GM19238 (cell line): ENCODE measurements around the gene ANO9.

Source experiments
- DNase-seq: peaks from one replicate; pipeline ENCODE4 v3.0.0; 2011; ENCODE audit warnings: low spot score; ENCODE audit not compliant: insufficient read length

Gene ANO9

GRCh38 chr11:371051-371450, 70.8 kb downstream of the ANO9 start:
- DNase-seq: no peak

GRCh38 chr11:370070-370941, 71.5 kb downstream of the ANO9 start:
- DNase-seq: no peak

DNA sequence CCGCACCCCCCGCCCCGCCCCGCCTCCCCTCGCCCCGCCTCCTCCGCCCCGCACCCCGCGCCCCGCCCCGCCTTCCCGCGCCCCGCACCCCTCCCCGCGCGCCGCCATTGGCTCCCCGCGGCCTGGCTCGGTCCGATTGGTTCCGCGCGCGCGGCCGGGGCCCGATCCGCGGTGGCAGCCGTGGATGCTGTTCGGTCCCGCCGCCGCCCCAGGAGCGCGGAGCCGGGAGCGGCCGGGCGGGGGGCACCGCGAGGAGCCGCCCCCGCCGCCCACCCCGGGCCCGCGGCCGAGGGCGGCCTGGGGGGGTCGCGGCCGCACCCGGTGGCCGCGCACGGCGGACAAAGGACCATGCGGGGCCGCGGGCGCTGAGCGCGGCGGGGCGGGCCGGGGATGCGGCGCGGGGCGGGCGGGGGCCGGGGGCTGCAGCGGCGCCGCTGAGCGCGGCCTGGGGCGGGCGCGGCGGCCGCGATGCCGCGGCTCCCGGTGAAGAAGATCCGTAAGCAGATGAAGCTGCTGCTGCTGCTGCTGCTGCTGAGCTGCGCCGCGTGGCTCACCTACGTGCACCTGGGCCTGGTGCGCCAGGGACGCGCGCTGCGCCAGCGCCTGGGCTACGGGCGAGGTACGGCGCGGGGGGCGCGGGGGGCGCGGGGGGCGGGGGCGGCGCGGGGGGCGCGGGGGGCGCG, 72.3 kb downstream of the ANO9 start, which contains the start of gene B4GALNT4:
Gene B4GALNT4, plus strand, starts transcription at position 164 of the 683 bp plus-strand sequence. Its CDS starts 305 bp downstream, at position 469.
- DNase-seq: no peak

DNA sequence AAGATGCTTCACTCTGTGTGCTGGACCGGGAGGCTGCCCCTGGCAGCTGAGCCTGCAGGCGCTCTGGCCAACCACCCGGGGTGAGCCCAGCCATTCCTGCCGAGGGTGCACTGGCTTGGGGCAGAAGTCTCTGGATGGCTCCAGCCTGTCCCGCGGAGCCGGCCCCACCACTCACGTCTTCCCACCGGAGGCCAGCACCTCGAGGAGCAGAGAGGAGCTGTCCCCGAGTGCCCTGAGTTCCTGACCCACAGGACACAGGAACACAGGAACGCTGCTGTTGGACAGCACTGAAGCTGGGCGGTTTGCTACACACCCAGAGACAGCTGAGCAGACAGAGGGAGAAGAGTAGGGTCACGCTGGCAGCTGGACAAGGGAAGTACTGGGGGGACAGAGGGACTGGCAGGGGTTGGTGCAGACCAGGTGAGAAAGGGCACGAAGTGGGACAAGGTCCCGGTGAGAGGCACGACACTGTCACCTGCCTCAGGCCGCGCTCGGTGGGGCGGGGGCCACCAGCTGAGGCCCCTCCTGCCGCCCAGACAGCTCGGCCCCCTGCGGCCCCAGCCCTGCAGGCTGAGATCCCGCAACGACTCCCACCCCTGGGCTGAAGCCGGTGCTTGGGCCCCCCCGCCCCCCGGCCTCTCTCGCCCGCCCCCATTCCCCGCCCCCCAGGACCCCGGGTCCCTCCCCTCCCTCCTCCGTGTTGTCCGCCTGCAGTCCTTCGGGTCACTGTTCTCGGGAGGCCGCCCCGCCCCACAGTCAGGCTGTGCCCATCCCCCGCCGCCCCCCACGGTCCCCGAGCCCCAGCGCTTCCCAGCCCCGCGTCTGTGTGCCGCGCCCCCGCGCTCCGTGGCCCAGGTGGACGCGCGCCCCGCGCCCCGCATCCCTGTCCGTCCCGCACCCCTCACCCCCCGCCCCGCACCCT, 73.1 kb downstream of the ANO9 start:
- no peak for DNase-seq

DNA sequence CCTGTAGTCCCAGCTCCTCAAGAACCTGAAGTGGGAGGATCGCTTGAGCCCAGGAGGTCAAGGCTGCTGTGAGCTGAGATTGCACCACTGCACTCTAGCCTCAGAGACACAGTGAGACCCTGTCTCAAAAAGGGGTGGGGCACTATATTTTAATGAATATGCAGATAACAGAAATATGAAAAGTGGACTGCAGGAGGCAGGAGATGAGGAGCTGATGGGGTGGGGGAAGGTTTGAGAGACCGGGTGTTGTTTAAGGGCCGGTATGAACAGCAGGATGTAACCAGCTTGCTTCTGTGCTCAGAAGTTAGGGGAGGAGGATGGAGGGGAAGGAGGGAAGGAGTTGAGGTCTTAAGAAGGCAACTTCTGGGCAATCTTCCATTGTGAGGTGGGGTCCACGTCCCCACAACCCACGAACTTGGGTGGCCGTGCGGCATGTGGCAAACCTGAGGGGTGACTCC, 73.8 kb downstream of the ANO9 start:
- DNase-seq: no peak
